GM12892 (cell line): ENCODE data around the gene ZNF367.

Source experiments
- POLR2A ChIP-seq: IDR thresholded peaks from 2 replicates; pipeline ENCODE4 v1.6.1; 2011; ENCODE audit warnings: low read depth, low read length, control low read depth
- TAF1 ChIP-seq: IDR thresholded peaks from 2 replicates; pipeline ENCODE4 v1.6.1; 2011; ENCODE audit warnings: low read depth, mild to moderate bottlenecking, control low read depth, low read length, borderline replicate concordance

GRCh38 chr9:96453625-96454024, 35.5 kb upstream of the ZNF367 start:
- no peak for TF ChIP-seq TAF1
- TF ChIP-seq POLR2A: no peak
